ENCODE measurements around the gene PCDHGA1. TPM values are rescaled to one million over a fixed set of nuclear protein-coding genes. Genes with fewer than 3 reads are reported as not detected.

Gene PCDHGA1
- total RNA-seq, 1 donor from 2014 or later = 1.8 TPM

GRCh38 chr5:141397756-141398551 is 67.6 kb downstream of the PCDHGA1 start, which contains the start of gene PCDHGB5:
Gene PCDHGB5 (plus strand): TSS chr5:141397947. CDS start chr5:141398128, 181 bp downstream.

DNA sequence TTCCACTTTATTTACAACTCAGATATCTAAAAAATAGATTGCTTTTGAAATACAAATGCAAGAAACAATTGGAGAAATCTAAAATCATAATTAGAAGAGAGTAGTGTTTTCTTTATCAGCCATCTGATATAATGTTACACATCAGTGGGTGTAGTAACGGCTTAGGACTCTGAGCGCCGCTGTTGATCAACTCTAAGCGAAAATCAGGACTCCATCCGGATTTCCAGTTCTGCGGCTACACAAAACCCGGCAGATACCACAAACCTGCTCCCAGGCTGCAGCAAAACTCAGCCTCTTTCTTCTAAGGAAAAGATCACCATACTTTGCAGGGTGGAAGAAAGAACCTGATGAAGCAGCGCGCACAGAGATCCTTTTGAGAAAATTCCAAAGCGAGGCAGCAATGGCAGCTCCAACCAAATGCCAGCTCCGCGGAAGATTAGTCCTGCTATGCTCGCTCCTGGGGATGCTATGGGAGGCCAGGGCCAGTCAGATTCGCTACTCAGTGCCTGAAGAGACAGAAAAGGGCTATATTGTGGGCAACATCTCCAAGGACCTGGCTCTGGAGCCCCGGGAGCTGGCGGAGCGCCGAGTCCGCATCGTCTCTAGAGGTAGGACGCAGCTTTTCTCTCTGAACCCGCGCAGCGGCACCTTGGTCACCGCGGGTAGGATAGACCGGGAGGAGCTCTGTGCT is 72.4 kb downstream of the PCDHGA1 start, which contains the start of gene PCDHGA9:
PCDHGA9 (plus strand) TSS at position 226 of the 691 bp plus-strand sequence; CDS start at position 401, 175 bp downstream.

DNA sequence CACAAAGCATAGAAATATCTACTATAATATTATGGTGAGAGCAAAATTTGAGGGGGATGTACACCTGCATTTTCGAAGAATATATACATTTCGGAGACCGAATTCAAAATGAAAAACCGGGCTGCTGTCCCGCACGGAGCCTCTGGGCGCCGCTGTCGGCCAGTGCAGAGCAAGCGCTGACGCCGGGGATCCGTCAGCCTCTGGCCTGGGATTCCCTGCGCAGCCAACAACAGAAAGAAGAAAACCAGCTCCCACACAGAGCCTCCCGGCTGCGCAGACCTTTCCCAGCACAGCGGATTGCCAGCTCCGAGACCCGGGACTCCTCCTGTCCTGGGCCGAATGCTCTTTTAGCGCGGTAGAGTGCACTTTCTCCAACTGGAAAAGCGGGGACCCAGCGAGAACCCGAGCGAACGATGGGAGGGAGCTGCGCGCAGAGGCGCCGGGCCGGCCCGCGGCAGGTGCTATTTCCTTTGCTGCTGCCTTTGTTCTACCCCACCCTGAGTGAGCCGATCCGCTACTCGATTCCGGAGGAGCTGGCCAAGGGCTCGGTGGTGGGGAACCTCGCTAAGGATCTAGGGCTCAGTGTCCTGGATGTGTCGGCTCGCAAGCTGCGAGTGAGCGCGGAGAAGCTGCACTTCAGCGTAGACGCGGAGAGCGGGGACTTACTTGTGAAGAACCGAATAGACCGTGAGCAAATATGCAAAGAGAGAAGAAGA is 77.6 kb downstream of the PCDHGA1 start, which contains the start of gene PCDHGB6:
PCDHGB6 (plus strand) TSS at position 232 of the 716 bp plus-strand sequence; CDS start at position 414, 182 bp downstream.

GRCh38 chr5:141412854-141413539 is 82.7 kb downstream of the PCDHGA1 start, which contains the start of gene PCDHGA10:
Gene PCDHGA10 (plus strand): TSS chr5:141412987. CDS start chr5:141413176, 189 bp downstream.

GRCh38 chr5:141417494-141418172 is 87.3 kb downstream of the PCDHGA1 start, which contains the start of gene PCDHGB7:
Gene PCDHGB7 (plus strand): TSS chr5:141417677. CDS start chr5:141417860, 183 bp downstream.

GRCh38 chr5:141420855-141421488 is 90.7 kb downstream of the PCDHGA1 start, which contains the start of gene PCDHGA11:
Gene PCDHGA11 (plus strand): TSS chr5:141421051. CDS start chr5:141421228, 177 bp downstream.

DNA sequence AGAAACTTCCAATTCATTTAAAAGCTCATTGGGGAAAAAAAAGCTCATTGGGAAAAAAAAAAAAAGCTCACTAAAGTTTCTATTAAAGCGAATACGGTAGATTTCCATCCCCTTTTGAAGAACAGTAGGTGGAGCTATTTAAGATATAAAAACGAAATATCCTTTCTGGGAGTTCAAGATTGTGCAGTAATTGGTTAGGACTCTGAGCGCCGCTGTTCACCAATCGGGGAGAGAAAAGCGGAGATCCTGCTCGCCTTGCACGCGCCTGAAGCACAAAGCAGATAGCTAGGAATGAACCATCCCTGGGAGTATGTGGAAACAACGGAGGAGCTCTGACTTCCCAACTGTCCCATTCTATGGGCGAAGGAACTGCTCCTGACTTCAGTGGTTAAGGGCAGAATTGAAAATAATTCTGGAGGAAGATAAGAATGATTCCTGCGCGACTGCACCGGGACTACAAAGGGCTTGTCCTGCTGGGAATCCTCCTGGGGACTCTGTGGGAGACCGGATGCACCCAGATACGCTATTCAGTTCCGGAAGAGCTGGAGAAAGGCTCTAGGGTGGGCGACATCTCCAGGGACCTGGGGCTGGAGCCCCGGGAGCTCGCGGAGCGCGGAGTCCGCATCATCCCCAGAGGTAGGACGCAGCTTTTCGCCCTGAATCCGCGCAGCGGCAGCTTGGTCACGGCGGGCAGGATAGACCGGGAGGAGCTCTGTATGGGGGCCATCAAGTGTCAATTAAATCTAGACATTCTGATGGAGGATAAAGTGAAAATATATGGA is 100.2 kb downstream of the PCDHGA1 start, which contains the start of gene PCDHGA12:
PCDHGA12 (plus strand) TSS at position 176 of the 782 bp plus-strand sequence; CDS start at position 429, 253 bp downstream.

DNA sequence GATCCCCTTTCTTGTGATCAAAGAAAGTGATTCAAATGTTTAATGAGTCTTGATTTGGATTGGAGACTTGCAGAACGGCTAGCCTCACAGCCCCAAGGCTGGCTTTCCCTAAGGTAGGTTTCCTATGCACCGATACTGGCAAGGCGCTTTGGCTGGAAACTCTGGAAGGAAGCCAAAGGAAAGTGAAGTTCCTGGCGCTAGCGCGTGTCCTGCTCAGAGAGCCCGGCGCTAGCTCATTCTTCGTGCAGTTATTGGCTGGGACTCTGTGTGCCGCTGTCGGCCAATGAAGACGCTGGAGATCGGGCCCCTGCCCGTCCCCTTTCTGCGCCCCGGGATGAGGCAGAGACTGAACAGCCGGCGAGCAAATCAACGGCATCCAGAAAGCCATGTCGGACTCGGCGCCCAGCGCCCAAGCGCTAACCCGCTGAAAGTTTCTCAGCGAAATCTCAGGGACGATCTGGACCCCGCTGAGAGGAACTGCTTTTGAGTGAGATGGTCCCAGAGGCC is 145.4 kb downstream of the PCDHGA1 start, which contains the start of gene PCDHGC3:
PCDHGC3 (plus strand) TSS at position 342 of the 507 bp plus-strand sequence; CDS start at position 493, 151 bp downstream.

GRCh38 chr5:141484641-141485311 is 154.5 kb downstream of the PCDHGA1 start, which contains the start of gene PCDHGC4:
Gene PCDHGC4 (plus strand): TSS chr5:141485030. CDS start chr5:141485174, 144 bp downstream.

DNA sequence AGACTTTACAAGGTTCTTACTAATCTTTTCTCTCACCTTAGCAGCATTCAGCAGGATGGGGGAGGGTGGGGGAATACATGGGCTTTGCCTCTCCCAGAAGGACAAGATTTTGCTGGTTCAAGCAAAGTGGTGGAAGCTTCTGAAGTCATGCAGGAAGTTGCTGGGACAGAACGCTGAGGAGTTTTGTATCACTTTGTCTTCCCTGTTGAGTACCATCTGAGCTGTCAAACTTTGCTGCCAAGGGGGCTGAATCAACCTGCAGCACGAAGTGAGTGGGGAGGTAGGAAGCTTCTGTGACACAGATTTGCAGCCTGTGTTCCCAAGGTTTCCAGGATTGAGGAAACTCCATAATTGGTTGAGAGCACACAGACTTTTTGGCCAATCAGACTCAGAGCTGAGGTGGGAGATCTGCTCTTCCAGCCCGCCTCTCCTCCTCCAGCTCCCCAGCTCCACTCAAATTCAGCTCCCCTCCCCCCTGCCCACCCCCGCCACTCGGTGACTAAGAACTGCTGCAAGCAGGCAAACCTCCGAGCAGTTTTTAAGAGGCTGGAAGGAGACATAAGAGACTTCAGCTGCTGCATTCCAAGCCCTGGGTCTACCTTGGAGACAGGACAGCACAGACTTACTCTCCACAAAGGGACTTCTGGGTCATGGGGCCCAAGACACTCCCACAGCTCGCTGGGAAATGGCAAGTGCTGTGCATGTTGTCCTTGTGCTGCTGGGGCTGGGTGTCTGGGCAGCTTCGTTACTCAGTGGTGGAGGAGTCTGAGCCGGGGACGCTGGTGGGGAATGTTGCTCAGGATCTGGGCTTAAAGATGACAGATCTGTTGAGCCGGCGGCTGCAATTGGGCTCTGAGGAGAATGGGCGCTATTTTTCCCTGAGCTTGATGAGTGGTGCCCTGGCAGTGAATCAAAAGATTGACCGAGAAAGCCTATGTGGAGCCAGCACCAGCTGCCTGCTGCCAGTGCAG is 158.6 kb downstream of the PCDHGA1 start, which contains the start of gene PCDHGC5:
PCDHGC5 (plus strand) TSS at position 491 of the 971 bp plus-strand sequence; CDS start at position 651, 160 bp downstream.

Other genes with a start within 250 kb of the PCDHGA1 start
- 8.3 TPM for gene PCDHB2, start 235.9 kb upstream of the PCDHGA1 start, total RNA-seq
- 10.6 TPM for gene PCDHB3, start 230.0 kb upstream of the PCDHGA1 start, total RNA-seq
- 4.5 TPM for gene PCDHB4, start 208.7 kb upstream of the PCDHGA1 start, total RNA-seq
- gene PCDHB5, start 195.3 kb upstream of the PCDHGA1 start, total RNA-seq = 8.4 TPM
- gene PCDHB6, start 180.5 kb upstream of the PCDHGA1 start, total RNA-seq = 2.0 TPM
- gene PCDHB7, start 157.9 kb upstream of the PCDHGA1 start, total RNA-seq = 7.9 TPM
- gene PCDHB8, start 152.7 kb upstream of the PCDHGA1 start, total RNA-seq = 3.4 TPM
- 9.2 TPM for gene PCDHB16, start 148.1 kb upstream of the PCDHGA1 start, total RNA-seq
- 5.9 TPM for gene PCDHB9, start 143.4 kb upstream of the PCDHGA1 start, total RNA-seq
- 12.9 TPM for gene PCDHB10, start 138.2 kb upstream of the PCDHGA1 start, total RNA-seq
- gene PCDHB11, start 130.9 kb upstream of the PCDHGA1 start, total RNA-seq = 9.5 TPM
- 15.0 TPM for gene PCDHB12, start 121.8 kb upstream of the PCDHGA1 start, total RNA-seq
- 11.2 TPM for gene PCDHB13, start 116.6 kb upstream of the PCDHGA1 start, total RNA-seq
- 13.5 TPM for gene PCDHB14, start 107.2 kb upstream of the PCDHGA1 start, total RNA-seq
- 14.5 TPM for gene PCDHB15, start 85.1 kb upstream of the PCDHGA1 start, total RNA-seq
- gene SLC25A2, start 26.5 kb upstream of the PCDHGA1 start, total RNA-seq = not detected
- gene TAF7, start 9.7 kb upstream of the PCDHGA1 start, total RNA-seq = 133 TPM
- gene PCDHGA2, start 8.2 kb downstream of the PCDHGA1 start, total RNA-seq = 15.8 TPM
- 7.5 TPM for gene PCDHGA3, start 13.3 kb downstream of the PCDHGA1 start, total RNA-seq
- 10.9 TPM for gene PCDHGB1, start 19.6 kb downstream of the PCDHGA1 start, total RNA-seq
- gene PCDHGA4, start 24.5 kb downstream of the PCDHGA1 start, total RNA-seq = 11.1 TPM
- 14.6 TPM for gene PCDHGB2, start 29.5 kb downstream of the PCDHGA1 start, total RNA-seq
- gene PCDHGA5, start 33.6 kb downstream of the PCDHGA1 start, total RNA-seq = 10.6 TPM
- gene PCDHGB3, start 39.7 kb downstream of the PCDHGA1 start, total RNA-seq = 14.2 TPM
- gene PCDHGA6, start 43.4 kb downstream of the PCDHGA1 start, total RNA-seq = 13.2 TPM
- 11.2 TPM for gene PCDHGA7, start 52.2 kb downstream of the PCDHGA1 start, total RNA-seq
- gene PCDHGB4, start 57.2 kb downstream of the PCDHGA1 start, total RNA-seq = 20.7 TPM
- gene PCDHGA8, start 62.1 kb downstream of the PCDHGA1 start, total RNA-seq = 10.1 TPM
- 23.4 TPM for gene PCDHGB5, start 67.4 kb downstream of the PCDHGA1 start, total RNA-seq
- gene PCDHGA9, start 72.3 kb downstream of the PCDHGA1 start, total RNA-seq = 21.7 TPM
- gene PCDHGB6, start 77.5 kb downstream of the PCDHGA1 start, total RNA-seq = 15.1 TPM
- gene PCDHGA10, start 82.5 kb downstream of the PCDHGA1 start, total RNA-seq = 15.6 TPM
- 26.6 TPM for gene PCDHGB7, start 87.2 kb downstream of the PCDHGA1 start, total RNA-seq
- gene PCDHGA11, start 90.5 kb downstream of the PCDHGA1 start, total RNA-seq = 19.0 TPM
- 12.6 TPM for gene PCDHGA12, start 100.0 kb downstream of the PCDHGA1 start, total RNA-seq
- gene PCDHGC3, start 145.5 kb downstream of the PCDHGA1 start, total RNA-seq = 79.3 TPM
- 25.1 TPM for gene PCDHGC4, start 154.5 kb downstream of the PCDHGA1 start, total RNA-seq
- gene PCDHGC5, start 158.6 kb downstream of the PCDHGA1 start, total RNA-seq = 6.6 TPM